GM10248 (cell line): ENCODE measurements around the gene NNMT.

Source experiments
- CTCF ChIA-PET: fragments of 300-600 bp; sonication (Branson Sonifier 250); formaldehyde crosslinking; extraction: SDS; loops from one replicate; lab custom pipeline; 2021; ENCODE audit warnings: antibody characterized with exemption; lab: Yijun Ruan, JAX
- POLR2A ChIA-PET: fragments of 350-650 bp; sonication (Branson Sonifier 250); formaldehyde crosslinking; extraction: SDS; loops from one replicate; lab custom pipeline; 2020; ENCODE audit warnings: antibody characterized with exemption; lab: Yijun Ruan, JAX
- DNase-seq: peaks from one replicate; pipeline ENCODE4 v3.0.0; 2012; ENCODE audit errors: extremely low spot score
- TF ChIP-seq, protein P1 (sequence below): IDR thresholded peaks from 2 replicates; pipeline ENCODE4 v1.5.1; 2012; ENCODE audit warnings: mild to moderate bottlenecking, low read depth; ENCODE audit errors: extremely low read depth, missing control alignments, control extremely low read depth

Gene NNMT

GRCh38 chr11:114252767-114253166 is 43.4 kb upstream of the NNMT start:
- POLR2A ChIA-PET = no interaction called here
- no peak for DNase-seq
- CTCF ChIA-PET = interaction anchor here (1.2 to 6.3 kb wide), 2 partner anchors 10 kb away, joined by 5 to 63 read pairs; no protein-coding TSS in a partner anchor
- TF ChIP-seq, protein P1, sequence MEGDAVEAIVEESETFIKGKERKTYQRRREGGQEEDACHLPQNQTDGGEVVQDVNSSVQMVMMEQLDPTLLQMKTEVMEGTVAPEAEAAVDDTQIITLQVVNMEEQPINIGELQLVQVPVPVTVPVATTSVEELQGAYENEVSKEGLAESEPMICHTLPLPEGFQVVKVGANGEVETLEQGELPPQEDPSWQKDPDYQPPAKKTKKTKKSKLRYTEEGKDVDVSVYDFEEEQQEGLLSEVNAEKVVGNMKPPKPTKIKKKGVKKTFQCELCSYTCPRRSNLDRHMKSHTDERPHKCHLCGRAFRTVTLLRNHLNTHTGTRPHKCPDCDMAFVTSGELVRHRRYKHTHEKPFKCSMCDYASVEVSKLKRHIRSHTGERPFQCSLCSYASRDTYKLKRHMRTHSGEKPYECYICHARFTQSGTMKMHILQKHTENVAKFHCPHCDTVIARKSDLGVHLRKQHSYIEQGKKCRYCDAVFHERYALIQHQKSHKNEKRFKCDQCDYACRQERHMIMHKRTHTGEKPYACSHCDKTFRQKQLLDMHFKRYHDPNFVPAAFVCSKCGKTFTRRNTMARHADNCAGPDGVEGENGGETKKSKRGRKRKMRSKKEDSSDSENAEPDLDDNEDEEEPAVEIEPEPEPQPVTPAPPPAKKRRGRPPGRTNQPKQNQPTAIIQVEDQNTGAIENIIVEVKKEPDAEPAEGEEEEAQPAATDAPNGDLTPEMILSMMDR = no peak

- no peak for DNase-seq
- CTCF ChIA-PET = interaction anchor here (1.2 kb wide), 1 partner anchor 9 kb away, joined by 5 read pairs; no protein-coding TSS in a partner anchor
- POLR2A ChIA-PET = no interaction called here
- TF ChIP-seq, protein P1 = no peak
These were observed 42.4 kb upstream of the NNMT start for GRCh38 chr11:114253771-114254170.

DNA sequence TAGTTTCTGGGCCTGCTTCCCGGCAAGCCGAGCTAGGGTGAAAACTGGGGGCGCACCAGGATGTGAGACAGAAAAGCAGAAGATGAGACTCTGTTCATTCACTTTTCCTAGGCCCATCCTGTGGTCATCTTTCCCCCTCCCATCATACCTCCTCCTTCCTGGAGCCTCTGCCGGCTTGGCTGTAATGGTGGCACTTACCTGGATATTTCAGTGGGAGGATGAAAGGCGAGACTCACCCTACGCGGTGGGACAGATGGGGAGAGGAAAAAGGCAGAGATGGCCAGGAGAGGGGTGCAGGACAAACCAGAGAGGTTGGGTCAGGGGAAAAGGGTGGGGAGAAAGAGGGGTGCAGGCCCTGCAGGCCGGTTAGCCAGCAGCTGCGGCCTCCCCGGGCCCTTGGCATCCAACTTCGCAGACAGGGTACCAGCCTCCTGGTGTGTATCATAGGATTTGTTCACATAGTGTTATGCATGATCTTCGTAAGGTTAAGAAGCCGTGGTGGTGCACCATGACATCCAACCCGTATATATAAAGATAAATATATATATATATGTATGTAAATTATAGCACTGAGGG is 41.5 kb upstream of the NNMT start:
- POLR2A ChIA-PET = no interaction called here
- CTCF ChIA-PET = no interaction called here

GRCh38 chr11:114255289-114255688 is 40.9 kb upstream of the NNMT start:
- POLR2A ChIA-PET = no interaction called here
- TF ChIP-seq, protein P1 = no peak
- no peak for DNase-seq
- CTCF ChIA-PET = no interaction called here

More for the DNA sequence above, 41.5 kb upstream of the NNMT start:
- no peak for DNase-seq
- TF ChIP-seq, protein P1 = no peak

DNA sequence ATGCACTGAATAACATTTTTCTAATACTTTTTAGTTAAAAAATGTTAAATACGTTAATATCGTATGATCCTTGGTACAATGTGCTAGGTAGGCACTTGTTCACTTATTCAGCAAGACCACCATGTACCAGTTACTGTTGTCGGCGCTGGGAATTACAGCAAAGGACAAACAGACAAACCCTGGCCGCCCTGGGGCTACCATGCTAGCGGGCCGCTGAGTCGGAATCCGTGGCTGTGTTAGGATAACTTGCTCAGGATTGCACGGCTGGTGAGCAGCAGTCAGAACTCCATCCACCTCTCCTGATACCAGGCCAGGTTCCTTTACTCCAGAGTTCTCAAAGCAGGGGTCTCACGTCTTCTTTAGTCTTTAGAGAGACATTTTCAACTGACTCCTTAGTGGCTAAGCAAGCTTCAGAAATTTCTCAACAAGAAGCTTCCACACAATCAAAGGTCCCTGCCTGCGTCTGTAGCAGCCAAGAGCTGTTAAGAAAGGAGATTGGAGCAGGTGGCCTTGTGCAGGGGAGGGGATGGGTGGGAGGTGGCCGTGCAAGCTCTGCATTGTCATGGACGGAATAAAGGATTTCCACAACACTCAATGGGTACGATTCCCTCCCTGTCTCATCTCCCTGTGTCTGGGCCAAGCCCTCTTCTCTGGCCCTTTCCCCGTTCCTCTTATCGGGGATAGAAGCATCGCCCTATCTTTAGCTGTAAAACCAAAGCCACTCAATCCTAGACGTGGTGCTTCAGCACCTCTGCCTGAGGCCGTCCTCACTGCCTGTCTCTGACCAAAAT is 39.8 kb upstream of the NNMT start:
- TF ChIP-seq, protein P1 = no peak
- CTCF ChIA-PET = no interaction called here
- no peak for DNase-seq
- POLR2A ChIA-PET = no interaction called here

DNA sequence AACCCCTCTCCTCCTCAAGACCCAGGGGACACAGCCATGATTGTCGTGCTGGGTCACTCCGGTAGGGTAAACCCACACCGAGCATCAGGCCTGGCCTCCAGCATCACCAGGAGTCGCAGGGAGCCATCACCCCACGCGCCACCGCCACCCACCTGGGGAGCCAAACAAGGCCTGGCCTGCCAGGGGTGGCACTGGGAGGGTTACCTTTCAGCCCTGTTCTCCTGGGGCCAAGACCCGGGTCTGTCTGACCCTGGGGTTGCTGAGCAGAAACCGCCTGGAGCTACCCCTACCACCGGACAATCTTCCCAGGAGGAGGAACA is 39.3 kb upstream of the NNMT start:
- no peak for DNase-seq
- ChIA-PET POLR2A (interaction anchor here (0.6 kb wide), 1 partner anchor 1244 kb away, joined by 5 read pairs; no protein-coding TSS in a partner anchor), CTCF (no interaction called here)
- TF ChIP-seq, protein P1 = no peak
